Measurements from ENCODE around the gene RNF113B.

The RNF113B gene

DNA sequence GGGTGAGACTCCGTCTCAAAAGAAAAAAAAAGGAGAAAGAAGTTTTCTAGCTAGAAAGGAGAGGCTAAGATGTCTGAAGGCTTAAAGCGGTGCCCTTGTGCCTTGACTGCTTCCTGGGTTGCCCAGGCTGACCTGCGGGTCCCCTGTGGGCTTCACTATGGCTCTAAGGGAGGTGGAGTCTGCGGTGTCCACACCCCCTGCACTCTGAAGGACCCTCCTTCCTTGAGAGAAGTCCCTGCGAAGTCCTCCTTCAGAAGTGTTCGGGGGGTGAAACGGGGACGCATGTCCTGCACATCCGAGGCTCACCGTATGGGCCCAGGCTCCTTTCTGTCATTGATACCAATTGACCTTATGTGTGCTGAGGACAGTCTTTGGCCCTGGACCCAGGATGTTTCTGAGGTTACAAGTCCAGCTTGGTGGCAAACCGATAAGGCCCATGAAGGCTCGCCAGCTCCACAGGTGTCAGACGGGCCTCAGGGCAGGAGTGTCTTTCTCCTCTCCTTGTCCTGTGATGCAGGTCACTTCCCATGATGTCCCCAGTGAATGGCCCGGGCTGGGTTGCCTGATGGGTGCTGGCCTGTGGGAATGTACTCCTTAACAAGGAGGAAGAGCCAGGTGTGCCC, 11.6 kb upstream of the RNF113B start:
- DNase-seq (ENCODE audit: low read depth) = no peak
- TF ChIP-seq, protein P1, sequence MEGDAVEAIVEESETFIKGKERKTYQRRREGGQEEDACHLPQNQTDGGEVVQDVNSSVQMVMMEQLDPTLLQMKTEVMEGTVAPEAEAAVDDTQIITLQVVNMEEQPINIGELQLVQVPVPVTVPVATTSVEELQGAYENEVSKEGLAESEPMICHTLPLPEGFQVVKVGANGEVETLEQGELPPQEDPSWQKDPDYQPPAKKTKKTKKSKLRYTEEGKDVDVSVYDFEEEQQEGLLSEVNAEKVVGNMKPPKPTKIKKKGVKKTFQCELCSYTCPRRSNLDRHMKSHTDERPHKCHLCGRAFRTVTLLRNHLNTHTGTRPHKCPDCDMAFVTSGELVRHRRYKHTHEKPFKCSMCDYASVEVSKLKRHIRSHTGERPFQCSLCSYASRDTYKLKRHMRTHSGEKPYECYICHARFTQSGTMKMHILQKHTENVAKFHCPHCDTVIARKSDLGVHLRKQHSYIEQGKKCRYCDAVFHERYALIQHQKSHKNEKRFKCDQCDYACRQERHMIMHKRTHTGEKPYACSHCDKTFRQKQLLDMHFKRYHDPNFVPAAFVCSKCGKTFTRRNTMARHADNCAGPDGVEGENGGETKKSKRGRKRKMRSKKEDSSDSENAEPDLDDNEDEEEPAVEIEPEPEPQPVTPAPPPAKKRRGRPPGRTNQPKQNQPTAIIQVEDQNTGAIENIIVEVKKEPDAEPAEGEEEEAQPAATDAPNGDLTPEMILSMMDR (IDR thresholded peaks at IDR 0.05; ENCODE audit: insufficient read depth, low read depth, low read length, missing control alignments) = no peak
- no peak overlapping the region for H3K4me3 ChIP-seq (ENCODE audit: low read depth, low read length)

DNA sequence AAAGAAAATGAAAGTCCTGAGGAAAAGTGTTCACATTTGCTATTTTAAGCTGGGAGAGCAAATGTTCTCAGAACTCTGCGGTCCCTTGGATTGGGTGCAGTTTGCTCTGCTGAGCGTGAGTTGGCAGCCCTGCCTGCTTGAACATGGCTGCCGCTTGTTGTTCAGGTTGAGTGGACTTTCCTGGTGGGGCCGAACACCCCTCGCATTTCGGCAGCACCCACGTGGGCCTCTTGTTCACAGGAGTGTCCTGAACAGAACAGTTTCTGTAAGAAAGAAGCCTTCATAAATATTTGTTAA, 10.8 kb upstream of the RNF113B start:
- H3K4me3 ChIP-seq (ENCODE audit: low read depth, low read length) = no peak overlapping the region
- TF ChIP-seq, protein P1 (IDR thresholded peaks at IDR 0.05; ENCODE audit: insufficient read depth, low read depth, low read length, missing control alignments) = no peak
- DNase-seq (ENCODE audit: low read depth) = no peak

GRCh38 chr13:98187155-98187964, 10.3 kb upstream of the RNF113B start:
- TF ChIP-seq, protein P1 (IDR thresholded peaks at IDR 0.05; ENCODE audit: insufficient read depth, low read depth, low read length, missing control alignments) = no peak
- no peak for DNase-seq (ENCODE audit: low read depth)
- H3K4me3 ChIP-seq (ENCODE audit: low read depth, low read length) = no peak overlapping the region

DNA sequence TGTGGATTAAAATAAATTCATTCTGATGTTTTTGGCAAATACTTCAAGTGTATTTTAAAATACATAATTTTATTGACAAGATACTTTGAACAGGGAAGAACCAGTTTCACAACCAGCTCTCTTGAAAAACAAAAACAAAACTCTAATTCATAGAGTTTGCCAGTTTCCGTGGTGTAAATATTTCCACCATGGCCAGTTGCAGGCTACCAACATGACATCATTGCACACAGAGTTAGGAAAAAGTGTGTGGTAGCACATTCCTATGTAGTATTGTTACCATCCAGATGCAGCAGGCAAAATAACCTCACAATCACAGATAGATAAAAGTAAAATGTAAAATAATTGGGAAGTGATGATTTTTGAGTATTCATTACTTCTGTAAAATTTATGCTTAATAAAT, 7.7 kb upstream of the RNF113B start:
- DNase-seq (ENCODE audit: low read depth) = no peak
- no peak overlapping the region for H3K4me3 ChIP-seq (ENCODE audit: low read depth, low read length)
- TF ChIP-seq, protein P1 (IDR thresholded peaks at IDR 0.05; ENCODE audit: insufficient read depth, low read depth, low read length, missing control alignments) = no peak

- H3K4me3 ChIP-seq (ENCODE audit: low read depth, low read length) = no peak overlapping the region
- no peak for DNase-seq (ENCODE audit: low read depth)
- TF ChIP-seq, protein P1 (IDR thresholded peaks at IDR 0.05; ENCODE audit: insufficient read depth, low read depth, low read length, missing control alignments) = no peak
These were observed 5.5 kb upstream of the RNF113B start for GRCh38 chr13:98182589-98182988.

DNA sequence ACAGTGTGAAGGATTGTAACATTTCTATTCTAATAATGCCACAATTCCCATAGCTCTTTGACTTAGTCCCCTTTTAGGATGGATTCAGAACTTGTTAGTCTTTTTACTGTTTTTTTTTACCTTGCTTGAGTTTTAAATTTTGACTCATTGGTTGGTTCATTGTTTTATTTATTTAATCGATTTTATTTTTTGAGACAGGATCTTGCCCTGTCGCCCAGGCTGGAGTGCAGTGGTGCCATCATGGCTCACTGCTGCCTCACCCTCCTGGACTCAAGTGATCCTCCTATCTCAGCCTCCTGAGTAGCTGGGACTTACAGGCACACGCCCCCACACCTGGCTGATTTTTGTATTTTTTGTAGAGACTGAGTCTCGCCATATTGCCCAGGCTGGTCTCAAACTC, 5.1 kb upstream of the RNF113B start:
- TF ChIP-seq, protein P1 (IDR thresholded peaks at IDR 0.05; ENCODE audit: insufficient read depth, low read depth, low read length, missing control alignments) = no peak
- DNase-seq (ENCODE audit: low read depth) = no peak
- no peak overlapping the region for H3K4me3 ChIP-seq (ENCODE audit: low read depth, low read length)
